Measurements from ENCODE around the gene NEDD4L.

The NEDD4L gene

GRCh38 chr18:58389745-58390144, 345.7 kb downstream of the NEDD4L start:
- no peak for DNase-seq

DNA sequence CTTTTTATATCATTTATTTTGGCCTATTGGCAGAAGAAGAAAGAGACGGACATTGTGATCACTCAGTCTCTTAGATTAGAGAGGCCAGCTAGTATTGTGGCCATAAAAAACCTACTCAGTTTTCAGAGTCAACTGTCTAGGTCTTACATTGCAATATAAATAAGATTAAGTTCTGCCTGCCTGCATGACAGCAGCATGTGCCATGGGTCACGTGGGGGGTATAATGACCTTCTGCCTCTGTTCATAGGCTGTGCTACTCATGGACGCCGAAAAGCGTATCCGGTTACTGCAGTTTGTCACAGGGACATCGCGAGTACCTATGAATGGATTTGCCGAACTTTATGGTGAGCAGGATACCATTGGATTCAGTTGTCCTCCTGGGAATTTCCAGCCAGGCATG, 346.4 kb downstream of the NEDD4L start:
- DNase-seq: no peak

GRCh38 chr18:58391231-58391825, 347.3 kb downstream of the NEDD4L start:
- no peak for DNase-seq

DNA sequence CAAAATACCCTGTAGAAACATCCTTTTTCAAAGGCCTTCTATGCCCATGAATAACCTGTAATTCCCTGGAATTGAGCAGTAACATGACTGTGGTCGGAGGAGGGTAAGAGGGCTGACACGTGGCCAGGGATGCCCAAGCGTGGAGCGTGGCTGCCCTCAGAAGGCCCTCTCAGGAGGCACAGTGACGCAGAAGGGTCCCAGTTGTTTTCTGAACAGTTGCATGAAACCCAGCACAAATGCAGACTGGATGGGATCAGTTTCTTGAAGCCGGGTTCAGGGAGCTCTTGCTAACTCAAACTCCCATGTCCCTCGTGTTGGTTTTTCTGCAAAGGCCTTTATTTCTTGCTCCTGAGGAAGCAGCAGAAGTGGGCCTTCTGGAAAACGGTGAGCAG, 347.9 kb downstream of the NEDD4L start:
- no peak for DNase-seq

DNA sequence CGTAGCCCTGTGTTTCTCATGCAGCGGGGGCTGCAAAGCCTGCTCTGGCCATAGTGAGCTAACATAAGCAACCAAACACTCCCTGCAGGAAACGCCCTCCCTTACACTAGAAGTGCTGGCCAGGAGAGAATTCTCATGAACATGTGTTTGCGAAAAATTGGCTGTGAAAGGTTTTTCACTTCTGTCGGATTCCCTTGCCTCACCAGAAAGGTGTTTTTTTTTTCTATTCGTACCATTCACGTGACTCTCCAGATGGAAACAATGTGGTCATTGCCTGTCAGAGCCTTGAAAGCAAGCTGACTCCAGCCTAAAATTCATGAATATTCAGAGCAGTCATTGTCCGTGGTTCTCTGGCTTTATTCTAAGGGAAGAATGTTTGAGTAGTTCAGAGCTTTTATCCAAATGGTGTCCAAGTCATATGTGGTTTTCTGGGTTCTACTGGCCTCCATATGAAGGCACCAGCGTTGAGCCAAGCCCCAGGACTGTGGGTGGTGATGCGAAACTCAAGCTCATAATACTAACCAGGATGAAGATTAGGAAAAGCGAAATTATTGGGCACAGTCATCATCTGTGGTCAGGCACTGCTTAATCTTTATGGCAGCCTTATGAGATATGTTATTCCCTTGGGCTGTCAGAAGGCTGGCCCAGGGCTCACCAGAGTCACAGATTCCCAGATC, 348.4 kb downstream of the NEDD4L start:
- DNase-seq: no peak

DNA sequence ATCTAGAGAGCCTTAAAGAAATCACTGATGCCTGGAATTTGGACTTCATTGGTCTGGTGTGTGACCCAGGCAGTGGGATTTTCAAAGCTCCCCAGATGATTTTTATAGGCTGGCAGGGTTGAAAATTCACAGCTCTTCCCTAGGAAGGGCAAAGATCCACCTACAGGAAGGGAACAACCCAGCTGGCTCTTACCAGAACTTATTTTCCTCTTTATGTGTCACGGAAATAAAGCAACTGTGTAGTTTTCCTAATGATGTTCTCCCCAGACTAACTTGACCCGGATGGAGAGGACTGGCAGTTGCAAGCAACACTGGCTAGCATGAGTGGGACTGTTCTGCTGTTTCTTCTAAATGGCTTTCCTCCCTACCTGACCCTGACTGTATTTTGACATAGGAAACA, 349.3 kb downstream of the NEDD4L start:
- DNase-seq: no peak

- DNase-seq: no peak
These were observed 350.0 kb downstream of the NEDD4L start for GRCh38 chr18:58394046-58394445.

DNA sequence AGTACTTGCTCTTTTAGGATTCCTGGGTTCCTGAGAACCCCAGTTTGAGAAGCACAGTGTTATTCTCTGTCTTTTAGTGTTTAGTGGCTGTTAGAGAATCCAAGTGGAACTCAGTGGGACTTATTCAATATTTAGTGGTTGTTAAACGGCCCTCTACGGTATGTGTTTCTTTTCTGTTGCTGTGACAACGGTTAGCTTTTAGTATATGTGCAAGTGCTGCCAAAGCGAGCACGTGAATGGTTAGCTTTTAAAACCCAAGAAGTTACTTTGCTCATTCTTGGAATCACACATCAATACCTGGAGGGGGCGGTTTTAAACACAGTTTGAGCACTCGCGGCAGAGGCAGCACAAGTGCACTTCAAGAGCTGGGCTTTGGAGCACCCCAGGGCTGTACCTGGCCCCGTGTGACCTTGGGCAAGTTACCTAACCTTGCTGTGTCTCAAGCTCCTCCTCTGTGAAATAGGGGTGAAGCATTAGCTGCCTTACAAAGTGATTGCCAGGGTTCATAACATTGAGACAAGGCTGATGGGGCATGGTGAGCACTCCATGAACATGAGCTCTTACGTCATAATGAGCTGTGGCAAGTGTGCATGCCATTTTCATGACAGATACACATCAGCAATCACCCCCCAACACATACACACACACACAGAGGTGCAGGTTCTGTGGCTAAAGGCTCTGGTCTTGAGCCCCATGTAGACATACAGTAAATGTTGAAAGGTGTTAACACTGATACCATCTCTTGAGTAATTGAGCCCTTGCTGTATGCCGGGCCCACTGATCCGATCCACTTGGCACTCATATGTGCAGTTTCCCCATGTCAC, 350.8 kb downstream of the NEDD4L start:
- DNase-seq: no peak

GRCh38 chr18:58396144-58396543, 352.1 kb downstream of the NEDD4L start:
- DNase-seq: no peak

DNA sequence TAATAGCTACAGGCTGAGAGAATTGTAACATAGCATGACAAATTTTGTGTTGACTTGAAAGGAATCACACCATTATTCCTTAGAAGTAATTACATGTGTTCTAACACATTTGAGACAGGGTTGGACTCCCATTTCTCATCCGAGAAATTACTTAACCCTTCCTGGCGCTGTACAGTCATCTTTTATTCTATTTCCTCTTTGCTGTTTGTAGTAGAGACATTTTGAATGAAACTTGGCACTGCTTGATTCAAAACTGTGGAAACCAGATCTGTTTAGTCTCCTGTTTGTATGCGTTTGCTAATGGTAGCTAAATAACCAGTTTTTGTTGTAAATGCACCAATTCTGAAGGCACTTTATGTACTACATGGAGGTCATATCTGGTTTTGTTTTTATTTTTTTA, 352.9 kb downstream of the NEDD4L start:
- no peak for DNase-seq

DNA sequence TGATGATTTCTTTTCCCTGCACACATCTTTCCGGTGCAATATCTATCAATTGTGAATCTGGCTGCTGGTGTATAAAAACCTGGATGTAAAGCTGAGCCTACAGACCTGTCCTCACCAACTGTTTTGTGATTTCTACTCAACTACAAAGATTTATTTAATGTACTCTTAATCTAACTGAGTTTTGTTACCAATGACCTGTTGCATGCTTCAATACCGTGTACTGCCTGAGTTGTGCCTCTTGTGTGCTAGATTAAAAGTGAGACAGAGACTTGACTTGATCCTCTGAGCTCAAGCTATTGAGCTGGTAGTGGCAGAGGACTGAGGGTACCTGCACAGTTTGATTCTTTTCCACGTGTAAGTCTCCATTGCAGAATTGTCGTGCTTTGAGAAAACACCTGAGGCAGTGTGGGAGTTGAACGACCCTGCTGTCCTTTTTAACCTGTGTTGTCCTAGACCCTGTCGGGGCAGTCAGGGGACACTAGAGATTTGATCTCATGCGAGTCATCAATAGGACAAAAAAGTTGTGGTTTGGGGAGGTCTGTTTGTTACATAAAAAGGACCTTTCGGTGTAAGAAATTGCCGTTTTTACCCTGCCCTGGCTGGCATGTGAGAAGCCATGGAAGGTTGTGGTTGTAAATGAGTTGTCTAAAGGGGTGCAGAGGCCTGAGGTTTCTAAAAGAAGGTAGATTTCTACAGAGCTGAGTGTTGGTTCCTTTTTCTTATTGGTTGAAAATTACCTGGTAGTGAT, 353.5 kb downstream of the NEDD4L start:
- DNase-seq: no peak

GRCh38 chr18:58398648-58399398, 354.8 kb downstream of the NEDD4L start:
- no peak for DNase-seq

- DNase-seq: no peak
These were observed 356.4 kb downstream of the NEDD4L start for GRCh38 chr18:58400331-58400870.

GRCh38 chr18:58401191-58401590, 357.2 kb downstream of the NEDD4L start:
- no peak for DNase-seq

GRCh38 chr18:58402247-58402646, 358.2 kb downstream of the NEDD4L start:
- no peak for DNase-seq

DNA sequence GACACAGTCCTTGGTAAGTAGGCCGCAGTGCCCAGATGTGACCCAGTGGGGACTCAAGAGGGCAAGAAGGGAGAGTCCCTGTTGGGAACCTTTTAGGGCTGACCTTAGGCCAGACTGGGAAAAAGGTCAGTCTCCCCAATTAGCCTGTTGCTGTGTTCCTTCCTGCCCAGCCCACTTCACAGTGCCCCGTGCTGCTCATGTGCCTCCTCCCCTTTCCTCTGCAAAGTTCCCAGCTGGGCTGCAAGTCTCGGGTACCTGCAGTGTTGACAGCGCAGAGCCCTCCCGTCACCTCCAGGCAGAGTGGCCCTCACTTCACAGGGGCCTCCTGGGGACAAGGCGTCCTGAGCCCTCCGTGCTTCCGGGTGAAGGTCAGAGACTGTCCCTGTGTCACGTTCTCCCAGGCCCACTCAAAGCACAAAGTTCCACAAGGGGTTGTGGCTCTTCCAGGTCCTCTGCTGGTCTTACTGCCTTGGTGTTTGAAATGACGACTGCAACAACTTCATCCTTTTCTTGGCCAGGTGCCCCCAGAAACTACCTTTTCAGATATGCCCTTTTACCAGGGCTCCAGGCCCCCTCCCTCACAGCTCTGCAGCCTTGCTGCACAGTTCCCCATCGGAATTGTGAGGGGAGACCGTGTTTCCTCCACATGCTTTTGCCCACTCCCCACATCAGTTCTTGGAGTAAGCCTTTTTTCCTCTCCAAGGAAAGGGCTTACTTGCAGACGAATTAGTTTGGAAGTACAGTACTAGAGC, 359.1 kb downstream of the NEDD4L start:
- no peak for DNase-seq

DNA sequence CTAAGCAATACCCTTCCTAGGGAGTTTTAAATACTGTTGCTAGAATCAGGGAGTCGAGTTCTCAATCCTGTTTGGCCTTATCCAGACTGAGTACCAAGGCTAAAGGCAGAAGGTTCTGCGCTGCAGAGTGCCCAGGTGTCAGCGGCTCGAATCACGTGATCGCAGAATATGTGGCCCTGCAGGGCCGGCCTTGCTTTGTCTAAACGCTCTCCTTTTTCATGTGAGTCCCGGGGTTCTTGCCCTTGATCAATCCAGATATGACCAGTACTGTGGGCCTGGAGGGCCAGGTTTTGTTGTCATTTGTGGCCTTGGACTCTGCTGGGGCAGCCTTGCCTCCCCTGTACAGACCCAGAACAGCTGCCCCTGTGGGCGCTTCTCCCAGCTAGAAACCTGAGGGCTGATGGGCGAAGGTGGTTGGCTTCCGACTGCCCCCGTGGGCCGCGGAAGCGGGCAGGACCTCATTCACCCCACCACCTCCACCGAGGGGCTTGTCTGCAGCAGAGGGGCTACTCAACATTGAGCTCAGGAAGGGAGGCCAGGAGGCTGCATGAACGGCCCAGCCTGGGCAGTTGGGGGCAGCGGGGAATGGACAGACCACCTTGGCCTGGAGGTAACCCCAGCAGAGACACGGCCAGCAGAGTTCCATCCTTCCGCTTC, 359.9 kb downstream of the NEDD4L start:
- DNase-seq: no peak

DNA sequence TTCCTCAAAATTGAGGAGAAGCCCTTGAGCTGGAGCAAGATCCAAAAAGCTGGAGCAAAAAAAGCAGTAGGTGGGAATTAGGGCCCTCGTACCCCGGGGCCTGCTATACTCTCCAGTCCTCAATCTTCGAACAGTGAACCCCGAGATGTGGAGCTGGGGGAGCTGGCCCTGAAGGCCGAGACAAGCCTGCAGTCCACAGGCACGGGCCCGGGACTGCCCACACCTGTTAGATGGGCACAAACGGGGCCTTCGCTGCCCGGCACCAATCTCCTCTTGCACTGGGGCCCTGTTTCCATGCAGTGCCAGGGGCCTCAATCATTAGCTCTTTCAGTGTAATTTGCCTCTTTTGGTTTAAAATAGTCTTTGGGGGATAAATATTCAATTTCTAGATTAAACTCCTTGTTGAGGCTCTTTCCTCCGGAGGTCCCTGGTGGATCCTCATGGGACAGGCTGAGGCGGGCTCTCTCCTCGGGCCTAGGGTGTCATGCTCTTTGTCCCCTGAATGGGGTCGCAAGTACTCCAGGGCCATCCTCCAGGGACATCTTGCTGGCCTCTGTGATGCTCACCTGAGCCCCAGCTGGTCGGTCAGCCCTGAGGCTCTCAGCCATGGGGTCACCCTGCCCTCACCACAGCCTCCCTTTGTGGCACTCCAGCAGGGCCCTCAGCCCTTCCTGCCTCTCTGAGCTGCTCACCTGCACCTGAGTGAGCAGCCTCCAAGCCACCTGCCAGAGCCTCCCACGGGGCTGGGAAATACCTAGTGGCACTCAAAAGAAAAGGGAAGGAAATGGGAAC, 361.3 kb downstream of the NEDD4L start:
- no peak for DNase-seq

GRCh38 chr18:58407263-58407648, 363.2 kb downstream of the NEDD4L start:
- DNase-seq: no peak
